HEK293 (cell line): ENCODE data around the gene DKK2.

ENCODE experiments used
- CTCF ChIA-PET: fragments of 350-600 bp; formaldehyde crosslinking; extraction: SDS; loops from one replicate; lab custom pipeline; 2021; ENCODE audit warnings: antibody characterized with exemption; lab: Yijun Ruan, JAX
- POLR2A ChIA-PET: fragments of 300-600 bp; formaldehyde crosslinking; extraction: SDS; loops from one replicate; lab custom pipeline; 2020; ENCODE audit warnings: antibody characterized with exemption, inconsistent platforms; lab: Yijun Ruan, JAX
- H3K27ac ChIP-seq: fragments of 200-500 bp; sonication (Bioruptor generic); 2 replicates; pipeline ENCODE4 v1.5.1; 2014; ENCODE audit warnings: low read depth, low read length, control low read depth, inconsistent platforms; ENCODE audit errors: extremely low read depth
- H3K36me3 ChIP-seq, 2 experiments: fragments of 200-500 bp in 1 of 2; sonication (Bioruptor generic) in 1 of 2; 1 replicate in 1 of 2; 2 replicates in 1 of 2; pipeline ENCODE4 v1.5.1; 2014 to 2017; ENCODE audit warnings: inconsistent platforms in 2 of 2, low read length in 2 of 2; ENCODE audit not compliant: control insufficient read depth in 2 of 2, insufficient read depth in 1 of 2
- H3K4me1 ChIP-seq: fragments of 200-500 bp; sonication (Bioruptor generic); 2 replicates; pipeline ENCODE4 v1.5.1; 2014; ENCODE audit warnings: mild to moderate bottlenecking, low read length, inconsistent platforms; ENCODE audit not compliant: control insufficient read depth, insufficient read depth
- H3K4me3 ChIP-seq: 2 replicates; pipeline ENCODE4 v1.5.1; 2011; ENCODE audit warnings: low read depth, mild to moderate bottlenecking, control low read depth, low read length, moderate library complexity
- H3K9me3 ChIP-seq: fragments of 200-500 bp; sonication (Bioruptor generic); 2 replicates; pipeline ENCODE4 v1.5.1; 2014; ENCODE audit warnings: low read depth, low read length, inconsistent platforms; ENCODE audit not compliant: control insufficient read depth, insufficient read depth
- BCL11A ChIP-seq: fragments of 450-650 bp; formaldehyde crosslinking; IDR thresholded peaks from 2 replicates; pipeline ENCODE4 v1.5.1; 2016; ENCODE audit warnings: low read depth, missing biosample characterization, missing genetic modification characterization
- KLF9 ChIP-seq: fragments of 450-650 bp; formaldehyde crosslinking; IDR thresholded peaks from 2 replicates; pipeline ENCODE4 v1.5.1; 2016; ENCODE audit warnings: missing biosample characterization, missing genetic modification characterization, low read depth
- MEIS1 ChIP-seq: sonication (generic); formaldehyde crosslinking; IDR thresholded peaks from 2 replicates; pipeline ENCODE4 v1.8.1; 2022; ENCODE audit warnings: missing genetic modification reagents, mild to moderate bottlenecking, borderline replicate concordance
- SCRT2 ChIP-seq: fragments of 450-650 bp; formaldehyde crosslinking; IDR thresholded peaks from 2 replicates; pipeline ENCODE4 v1.5.1; 2016; ENCODE audit warnings: missing biosample characterization, missing genetic modification characterization
- ZBTB48 ChIP-seq: fragments of 450-650 bp; formaldehyde crosslinking; IDR thresholded peaks from 2 replicates; pipeline ENCODE4 v1.5.1; 2016; ENCODE audit warnings: missing biosample characterization, missing genetic modification characterization
- ZBTB8A ChIP-seq: fragments of 450-650 bp; formaldehyde crosslinking; IDR thresholded peaks from 2 replicates; pipeline ENCODE4 v1.5.1; 2016; ENCODE audit warnings: missing biosample characterization, missing genetic modification characterization
- ZNF174 ChIP-seq: fragments of 450-650 bp; formaldehyde crosslinking; IDR thresholded peaks from 2 replicates; pipeline ENCODE4 v1.5.0; 2017; ENCODE audit warnings: missing biosample characterization, mild to moderate bottlenecking, missing genetic modification characterization
- ZNF426 ChIP-seq: fragments of 450-650 bp; formaldehyde crosslinking; IDR thresholded peaks from 2 replicates; pipeline ENCODE4 v1.5.1; 2017; ENCODE audit warnings: missing biosample characterization, missing genetic modification characterization, mild to moderate bottlenecking, inconsistent platforms, moderate library complexity
- ZNF473 ChIP-seq: fragments of 450-650 bp; formaldehyde crosslinking; IDR thresholded peaks from 2 replicates; pipeline ENCODE4 v1.5.1; 2017; ENCODE audit warnings: missing biosample characterization, missing genetic modification characterization
- ZNF530 ChIP-seq: fragments of 450-650 bp; formaldehyde crosslinking; IDR thresholded peaks from 2 replicates; pipeline ENCODE4 v1.5.1; 2016; ENCODE audit warnings: low read depth, missing biosample characterization, missing genetic modification characterization
- ZNF558 ChIP-seq: fragments of 450-650 bp; formaldehyde crosslinking; IDR thresholded peaks from 2 replicates; pipeline ENCODE4 v1.5.1; 2016; ENCODE audit warnings: missing biosample characterization, missing genetic modification characterization
- ZNF610 ChIP-seq: fragments of 450-650 bp; formaldehyde crosslinking; IDR thresholded peaks from 2 replicates; pipeline ENCODE4 v1.5.1; 2016; ENCODE audit warnings: missing biosample characterization, missing genetic modification characterization, borderline replicate concordance
- ZNF629 ChIP-seq: fragments of 450-650 bp; formaldehyde crosslinking; IDR thresholded peaks from 2 replicates; pipeline ENCODE4 v1.5.1; 2017; ENCODE audit warnings: missing biosample characterization, missing genetic modification characterization
- ZNF701 ChIP-seq: fragments of 450-650 bp; formaldehyde crosslinking; IDR thresholded peaks from 2 replicates; pipeline ENCODE4 v1.5.1; 2016; ENCODE audit warnings: missing biosample characterization, missing genetic modification characterization
- ZNF776 ChIP-seq: fragments of 450-650 bp; formaldehyde crosslinking; IDR thresholded peaks from 2 replicates; pipeline ENCODE4 v1.5.0; 2017; ENCODE audit warnings: missing biosample characterization, missing genetic modification characterization, borderline replicate concordance
- ZNF777 ChIP-seq: fragments of 450-650 bp; formaldehyde crosslinking; IDR thresholded peaks from 2 replicates; pipeline ENCODE4 v1.5.1; 2017; ENCODE audit warnings: missing biosample characterization, missing genetic modification characterization, borderline replicate concordance
- TF ChIP-seq, protein P1 (sequence below): fragments of 450-650 bp; formaldehyde crosslinking; IDR thresholded peaks from 2 replicates; pipeline ENCODE4 v1.5.1; 2016; ENCODE audit warnings: missing biosample characterization, missing genetic modification characterization
- TF ChIP-seq, protein P2 (sequence below): fragments of 450-650 bp; formaldehyde crosslinking; IDR thresholded peaks from 2 replicates; pipeline ENCODE4 v1.5.0; 2017; ENCODE audit warnings: missing biosample characterization, missing genetic modification characterization, borderline replicate concordance
- TF ChIP-seq, protein P3 (sequence below): fragments of 450-650 bp; formaldehyde crosslinking; IDR thresholded peaks from 2 replicates; pipeline ENCODE4 v1.5.1; 2016; ENCODE audit warnings: missing biosample characterization, missing genetic modification characterization
- TF ChIP-seq, protein P4 (sequence below): fragments of 450-650 bp; formaldehyde crosslinking; IDR thresholded peaks from 2 replicates; pipeline ENCODE4 v1.5.1; 2016; ENCODE audit warnings: missing biosample characterization, missing genetic modification characterization
- TF ChIP-seq, protein P5 (sequence below): fragments of 450-650 bp; formaldehyde crosslinking; IDR thresholded peaks from 2 replicates; pipeline ENCODE4 v1.5.1; 2016; ENCODE audit warnings: missing biosample characterization, missing genetic modification characterization
- TF ChIP-seq, protein P6 (sequence below): fragments of 450-650 bp; IDR thresholded peaks from 2 replicates; pipeline ENCODE4 v1.5.1; 2018; ENCODE audit warnings: missing biosample characterization, missing genetic modification characterization

DKK2 gene

DNA sequence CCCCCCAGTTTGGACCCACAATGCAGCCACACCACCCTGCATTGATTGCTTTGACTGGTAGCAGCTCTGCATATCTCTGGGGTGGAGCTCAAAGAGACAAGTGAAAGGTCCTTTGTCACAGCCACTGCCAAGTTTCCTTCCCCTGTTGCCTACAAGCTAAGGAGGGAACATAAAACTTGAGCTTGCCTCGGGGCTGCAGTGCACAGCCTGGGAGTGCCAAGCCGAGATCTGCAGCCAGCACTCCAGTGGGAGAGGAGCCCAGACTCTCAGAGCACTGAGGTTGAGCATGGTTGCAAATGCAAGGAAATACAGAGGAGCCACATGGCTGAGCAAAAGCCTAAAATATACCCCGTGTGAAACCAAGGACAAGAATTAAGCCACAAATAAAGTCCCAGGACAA is 142.2 kb downstream of the DKK2 start (continued):
- no peak for TF ChIP-seq ZNF701 (tag by site-specific recombination)
- TF ChIP-seq ZNF629 (tag by site-specific recombination): no peak
- no peak for TF ChIP-seq ZNF610 (tag by site-specific recombination)
- TF ChIP-seq SCRT2: no peak
- TF ChIP-seq, protein P1, sequence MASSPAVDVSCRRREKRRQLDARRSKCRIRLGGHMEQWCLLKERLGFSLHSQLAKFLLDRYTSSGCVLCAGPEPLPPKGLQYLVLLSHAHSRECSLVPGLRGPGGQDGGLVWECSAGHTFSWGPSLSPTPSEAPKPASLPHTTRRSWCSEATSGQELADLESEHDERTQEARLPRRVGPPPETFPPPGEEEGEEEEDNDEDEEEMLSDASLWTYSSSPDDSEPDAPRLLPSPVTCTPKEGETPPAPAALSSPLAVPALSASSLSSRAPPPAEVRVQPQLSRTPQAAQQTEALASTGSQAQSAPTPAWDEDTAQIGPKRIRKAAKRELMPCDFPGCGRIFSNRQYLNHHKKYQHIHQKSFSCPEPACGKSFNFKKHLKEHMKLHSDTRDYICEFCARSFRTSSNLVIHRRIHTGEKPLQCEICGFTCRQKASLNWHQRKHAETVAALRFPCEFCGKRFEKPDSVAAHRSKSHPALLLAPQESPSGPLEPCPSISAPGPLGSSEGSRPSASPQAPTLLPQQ: no peak

DNA sequence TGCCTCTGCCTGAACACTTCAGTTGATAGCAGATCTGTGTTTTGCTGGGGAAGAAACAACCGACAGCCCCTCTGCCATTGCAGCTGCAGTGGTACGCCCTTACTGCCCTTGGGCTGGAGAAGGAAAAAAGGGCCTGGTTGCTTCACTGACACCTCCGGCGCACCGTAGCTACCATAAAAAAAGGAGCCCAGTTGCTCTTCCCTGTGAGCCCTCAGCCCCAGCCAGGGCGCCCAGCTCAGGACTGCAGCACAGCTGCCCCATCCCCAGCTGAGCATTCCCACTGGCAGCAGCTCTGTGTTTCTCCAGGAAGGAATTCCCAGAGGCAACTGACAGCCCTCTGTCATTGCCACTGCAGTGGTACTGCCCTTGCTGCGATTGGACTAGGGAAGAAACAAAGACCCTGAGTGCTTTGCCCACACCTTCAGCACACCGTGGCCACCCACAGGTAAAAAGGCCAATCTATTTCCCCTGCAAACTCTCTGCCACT is 142.7 kb downstream of the DKK2 start:
- CTCF ChIA-PET: no interaction called here

DNA sequence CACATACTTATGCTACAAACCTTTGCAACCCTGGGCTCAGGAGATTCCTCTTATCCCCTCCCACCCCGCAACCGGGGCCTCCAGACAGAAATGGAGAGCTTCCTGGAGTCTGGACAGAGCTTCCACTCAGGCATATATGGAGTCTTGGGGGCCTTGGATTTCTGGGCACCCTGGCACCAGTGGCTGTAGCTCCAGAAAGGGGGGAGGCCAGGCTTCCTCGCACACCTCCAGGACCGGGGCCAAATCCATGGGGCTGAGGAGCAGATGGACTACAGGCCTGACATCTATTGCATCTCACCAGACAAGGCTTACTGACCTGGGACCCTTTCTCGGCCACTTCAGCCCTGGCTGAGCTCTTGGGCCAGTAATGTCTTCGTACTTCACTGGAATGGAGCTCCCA is 143.3 kb downstream of the DKK2 start:
- H3K9me3 ChIP-seq: no peaks in the 10 kb centered on the region
- no peak overlapping the region for H3K27ac ChIP-seq
- ChIA-PET CTCF (no interaction called here), POLR2A (no interaction called here)
- H3K4me1 ChIP-seq: no peaks in the 10 kb centered on the region
- H3K36me3 ChIP-seq: no peaks in the 10 kb centered on the region
- H3K4me3 ChIP-seq: no peak overlapping the region
- TF ChIP-seq, protein P2, sequence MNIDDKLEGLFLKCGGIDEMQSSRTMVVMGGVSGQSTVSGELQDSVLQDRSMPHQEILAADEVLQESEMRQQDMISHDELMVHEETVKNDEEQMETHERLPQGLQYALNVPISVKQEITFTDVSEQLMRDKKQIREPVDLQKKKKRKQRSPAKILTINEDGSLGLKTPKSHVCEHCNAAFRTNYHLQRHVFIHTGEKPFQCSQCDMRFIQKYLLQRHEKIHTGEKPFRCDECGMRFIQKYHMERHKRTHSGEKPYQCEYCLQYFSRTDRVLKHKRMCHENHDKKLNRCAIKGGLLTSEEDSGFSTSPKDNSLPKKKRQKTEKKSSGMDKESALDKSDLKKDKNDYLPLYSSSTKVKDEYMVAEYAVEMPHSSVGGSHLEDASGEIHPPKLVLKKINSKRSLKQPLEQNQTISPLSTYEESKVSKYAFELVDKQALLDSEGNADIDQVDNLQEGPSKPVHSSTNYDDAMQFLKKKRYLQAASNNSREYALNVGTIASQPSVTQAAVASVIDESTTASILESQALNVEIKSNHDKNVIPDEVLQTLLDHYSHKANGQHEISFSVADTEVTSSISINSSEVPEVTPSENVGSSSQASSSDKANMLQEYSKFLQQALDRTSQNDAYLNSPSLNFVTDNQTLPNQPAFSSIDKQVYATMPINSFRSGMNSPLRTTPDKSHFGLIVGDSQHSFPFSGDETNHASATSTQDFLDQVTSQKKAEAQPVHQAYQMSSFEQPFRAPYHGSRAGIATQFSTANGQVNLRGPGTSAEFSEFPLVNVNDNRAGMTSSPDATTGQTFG (tag by site-specific recombination): no peak
- no peak for TF ChIP-seq ZNF777 (tag by site-specific recombination)
- TF ChIP-seq, protein P3, sequence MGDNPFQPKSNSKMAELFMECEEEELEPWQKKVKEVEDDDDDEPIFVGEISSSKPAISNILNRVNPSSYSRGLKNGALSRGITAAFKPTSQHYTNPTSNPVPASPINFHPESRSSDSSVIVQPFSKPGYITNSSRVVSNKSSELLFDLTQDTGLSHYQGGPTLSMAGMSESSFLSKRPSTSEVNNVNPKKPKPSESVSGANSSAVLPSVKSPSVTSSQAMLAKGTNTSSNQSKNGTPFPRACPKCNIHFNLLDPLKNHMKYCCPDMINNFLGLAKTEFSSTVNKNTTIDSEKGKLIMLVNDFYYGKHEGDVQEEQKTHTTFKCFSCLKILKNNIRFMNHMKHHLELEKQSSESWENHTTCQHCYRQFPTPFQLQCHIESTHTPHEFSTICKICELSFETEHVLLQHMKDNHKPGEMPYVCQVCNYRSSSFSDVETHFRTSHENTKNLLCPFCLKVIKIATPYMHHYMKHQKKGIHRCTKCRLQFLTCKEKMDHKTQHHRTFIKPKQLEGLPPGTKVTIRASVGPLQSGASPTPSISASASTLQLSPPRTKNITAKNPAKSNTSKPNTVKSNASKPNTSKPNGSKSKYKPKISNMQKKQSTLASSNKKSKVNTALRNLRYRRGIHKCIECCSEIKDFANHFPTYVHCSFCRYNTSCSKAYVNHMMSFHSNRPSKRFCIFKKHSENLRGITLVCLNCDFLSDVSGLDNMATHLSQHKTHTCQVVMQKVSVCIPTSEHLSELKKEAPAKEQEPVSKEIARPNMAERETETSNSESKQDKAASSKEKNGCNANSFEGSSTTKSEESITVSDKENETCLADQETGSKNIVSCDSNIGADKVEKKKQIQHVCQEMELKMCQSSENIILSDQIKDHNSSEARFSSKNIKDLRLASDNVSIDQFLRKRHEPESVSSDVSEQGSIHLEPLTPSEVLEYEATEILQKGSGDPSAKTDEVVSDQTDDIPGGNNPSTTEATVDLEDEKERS (tag by site-specific recombination): no peak
- TF ChIP-seq ZBTB8A (tag by site-specific recombination): no peak
- no peak for TF ChIP-seq KLF9 (tag by site-specific recombination)
- no peak for TF ChIP-seq ZNF174

More for the DNA sequence above, 142.7 kb downstream of the DKK2 start:
- Histone ChIP-seq H3K4me1 (no peaks in the 10 kb centered on the region), H3K4me3 (no peak overlapping the region), H3K9me3 (no peaks in the 10 kb centered on the region), H3K36me3 (no peaks in the 10 kb centered on the region), H3K27ac (no peak overlapping the region)
- TF ChIP-seq, protein P4, sequence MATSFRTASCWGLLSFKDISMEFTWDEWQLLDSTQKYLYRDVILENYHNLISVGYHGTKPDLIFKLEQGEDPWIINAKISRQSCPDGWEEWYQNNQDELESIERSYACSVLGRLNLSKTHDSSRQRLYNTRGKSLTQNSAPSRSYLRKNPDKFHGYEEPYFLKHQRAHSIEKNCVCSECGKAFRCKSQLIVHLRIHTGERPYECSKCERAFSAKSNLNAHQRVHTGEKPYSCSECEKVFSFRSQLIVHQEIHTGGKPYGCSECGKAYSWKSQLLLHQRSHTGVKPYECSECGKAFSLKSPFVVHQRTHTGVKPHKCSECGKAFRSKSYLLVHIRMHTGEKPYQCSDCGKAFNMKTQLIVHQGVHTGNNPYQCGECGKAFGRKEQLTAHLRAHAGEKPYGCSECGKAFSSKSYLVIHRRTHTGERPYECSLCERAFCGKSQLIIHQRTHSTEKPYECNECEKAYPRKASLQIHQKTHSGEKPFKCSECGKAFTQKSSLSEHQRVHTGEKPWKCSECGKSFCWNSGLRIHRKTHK (tag by site-specific recombination): no peak
- TF ChIP-seq ZNF776 (tag by site-specific recombination) (no peak), ZNF558 (tag by site-specific recombination) (no peak), ZNF473 (tag by site-specific recombination) (no peak), BCL11A (no peak), ZNF426 (tag by site-specific recombination) (no peak), MEIS1 (CRISPR knock-in tag) (no peak), ZNF530 (tag by site-specific recombination) (no peak), ZBTB48 (tag by site-specific recombination) (no peak)
- TF ChIP-seq, protein P5, sequence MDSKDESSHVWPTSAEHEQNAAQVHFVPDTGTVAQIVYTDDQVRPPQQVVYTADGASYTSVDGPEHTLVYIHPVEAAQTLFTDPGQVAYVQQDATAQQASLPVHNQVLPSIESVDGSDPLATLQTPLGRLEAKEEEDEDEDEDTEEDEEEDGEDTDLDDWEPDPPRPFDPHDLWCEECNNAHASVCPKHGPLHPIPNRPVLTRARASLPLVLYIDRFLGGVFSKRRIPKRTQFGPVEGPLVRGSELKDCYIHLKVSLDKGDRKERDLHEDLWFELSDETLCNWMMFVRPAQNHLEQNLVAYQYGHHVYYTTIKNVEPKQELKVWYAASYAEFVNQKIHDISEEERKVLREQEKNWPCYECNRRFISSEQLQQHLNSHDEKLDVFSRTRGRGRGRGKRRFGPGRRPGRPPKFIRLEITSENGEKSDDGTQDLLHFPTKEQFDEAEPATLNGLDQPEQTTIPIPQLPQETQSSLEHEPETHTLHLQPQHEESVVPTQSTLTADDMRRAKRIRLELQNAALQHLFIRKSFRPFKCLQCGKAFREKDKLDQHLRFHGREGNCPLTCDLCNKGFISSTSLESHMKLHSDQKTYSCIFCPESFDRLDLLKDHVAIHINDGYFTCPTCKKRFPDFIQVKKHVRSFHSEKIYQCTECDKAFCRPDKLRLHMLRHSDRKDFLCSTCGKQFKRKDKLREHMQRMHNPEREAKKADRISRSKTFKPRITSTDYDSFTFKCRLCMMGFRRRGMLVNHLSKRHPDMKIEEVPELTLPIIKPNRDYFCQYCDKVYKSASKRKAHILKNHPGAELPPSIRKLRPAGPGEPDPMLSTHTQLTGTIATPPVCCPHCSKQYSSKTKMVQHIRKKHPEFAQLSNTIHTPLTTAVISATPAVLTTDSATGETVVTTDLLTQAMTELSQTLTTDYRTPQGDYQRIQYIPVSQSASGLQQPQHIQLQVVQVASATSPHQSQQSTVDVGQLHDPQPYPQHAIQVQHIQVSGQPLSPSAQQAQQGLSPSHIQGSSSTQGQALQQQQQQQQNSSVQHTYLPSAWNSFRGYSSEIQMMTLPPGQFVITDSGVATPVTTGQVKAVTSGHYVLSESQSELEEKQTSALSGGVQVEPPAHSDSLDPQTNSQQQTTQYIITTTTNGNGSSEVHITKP (tag by site-specific recombination): no peak
- TF ChIP-seq, protein P6, sequence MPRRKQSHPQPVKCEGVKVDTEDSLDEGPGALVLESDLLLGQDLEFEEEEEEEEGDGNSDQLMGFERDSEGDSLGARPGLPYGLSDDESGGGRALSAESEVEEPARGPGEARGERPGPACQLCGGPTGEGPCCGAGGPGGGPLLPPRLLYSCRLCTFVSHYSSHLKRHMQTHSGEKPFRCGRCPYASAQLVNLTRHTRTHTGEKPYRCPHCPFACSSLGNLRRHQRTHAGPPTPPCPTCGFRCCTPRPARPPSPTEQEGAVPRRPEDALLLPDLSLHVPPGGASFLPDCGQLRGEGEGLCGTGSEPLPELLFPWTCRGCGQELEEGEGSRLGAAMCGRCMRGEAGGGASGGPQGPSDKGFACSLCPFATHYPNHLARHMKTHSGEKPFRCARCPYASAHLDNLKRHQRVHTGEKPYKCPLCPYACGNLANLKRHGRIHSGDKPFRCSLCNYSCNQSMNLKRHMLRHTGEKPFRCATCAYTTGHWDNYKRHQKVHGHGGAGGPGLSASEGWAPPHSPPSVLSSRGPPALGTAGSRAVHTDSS: no peak
- POLR2A ChIA-PET: no interaction called here
